NCI-H1417 treated with DMSO at 0.1 percent for 48 hours (cell line): ENCODE results near the gene ITPKB.

ENCODE experiments used
- DNase-seq: peaks from one replicate; lab custom pipeline; 2025; lab: John Stamatoyannopoulos, UW

Gene ITPKB

DNA sequence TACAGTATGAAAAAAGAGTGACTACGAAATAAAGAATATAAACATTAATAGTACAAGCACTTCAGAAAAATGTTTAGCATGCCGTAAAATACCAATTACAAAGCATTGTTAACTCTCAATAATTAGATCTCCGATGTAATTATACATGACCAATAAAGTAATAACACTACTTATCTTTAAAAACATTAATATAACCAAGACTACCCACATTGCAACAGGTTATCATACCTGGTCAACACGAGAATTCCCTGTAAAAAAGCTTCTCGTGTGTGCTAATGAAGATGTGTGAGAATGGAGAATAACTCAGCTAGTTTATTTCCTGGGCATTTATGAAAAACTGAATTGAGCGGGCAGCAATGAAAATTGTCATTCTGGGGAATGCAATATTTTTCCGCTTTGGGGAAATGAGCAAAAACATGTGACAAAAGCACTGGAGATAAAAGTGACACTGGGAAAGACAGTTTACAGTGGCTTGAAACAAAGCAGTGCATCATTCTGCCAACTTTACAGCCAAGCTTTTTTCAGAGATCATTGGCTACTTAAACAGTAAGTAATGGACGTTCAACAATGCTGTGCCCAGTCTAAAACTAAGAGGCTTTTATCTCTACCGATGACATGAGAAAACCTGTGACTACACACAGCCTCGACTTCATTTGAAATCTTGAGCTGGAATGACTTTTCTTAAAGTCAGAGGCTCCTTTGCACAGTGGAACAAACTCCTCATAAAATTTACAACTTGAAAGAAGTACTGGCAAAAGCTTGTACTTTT, 34.7 kb downstream of the ITPKB start:
- no peak for DNase-seq

DNA sequence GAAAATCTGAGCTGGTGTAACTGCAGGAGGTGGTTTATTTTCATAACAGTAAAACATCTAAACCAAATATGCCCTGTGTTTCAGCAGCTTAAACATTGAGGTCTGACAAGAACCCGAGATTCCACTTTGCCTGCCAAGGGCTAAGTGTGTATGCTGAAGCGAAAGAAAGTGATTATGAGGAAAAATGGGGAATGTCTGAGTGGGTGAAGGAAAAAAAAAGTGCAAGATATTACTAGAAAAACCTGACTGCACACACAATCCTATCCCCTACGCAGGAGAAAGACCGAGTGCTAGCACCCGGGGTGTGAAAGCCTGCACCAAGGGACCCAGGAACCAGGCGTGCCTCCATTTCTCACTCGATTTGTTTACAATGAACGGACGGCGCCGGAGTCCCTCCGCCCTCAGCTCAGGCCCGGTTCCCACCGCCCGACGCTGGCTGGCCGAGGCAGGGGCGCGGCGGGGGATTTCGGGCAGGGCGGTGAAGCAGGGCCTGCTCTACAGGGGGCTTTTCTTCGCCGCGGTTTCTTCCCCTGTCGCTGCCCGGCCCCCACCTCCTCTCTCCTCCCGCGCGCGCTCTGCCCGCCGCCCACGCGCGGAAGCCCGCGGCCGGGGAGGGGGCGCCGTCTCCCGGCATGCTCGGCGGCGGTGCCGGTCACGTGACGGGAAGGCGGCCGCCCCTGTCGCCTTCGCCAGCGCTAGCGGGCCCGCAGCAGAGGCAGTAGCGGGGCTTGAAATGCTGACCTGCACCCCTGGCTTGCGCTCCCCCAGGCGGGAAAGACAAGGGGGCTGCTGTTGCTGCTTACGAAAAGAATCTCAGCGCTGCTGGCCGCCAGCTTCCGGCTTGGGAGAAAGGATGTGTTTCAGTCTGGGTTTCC, 35.9 kb downstream of the ITPKB start:
- DNase-seq: peak; percentile 22

GRCh38 chr1:226702318-226702956, 36.6 kb downstream of the ITPKB start:
- DNase-seq: no peak

DNA sequence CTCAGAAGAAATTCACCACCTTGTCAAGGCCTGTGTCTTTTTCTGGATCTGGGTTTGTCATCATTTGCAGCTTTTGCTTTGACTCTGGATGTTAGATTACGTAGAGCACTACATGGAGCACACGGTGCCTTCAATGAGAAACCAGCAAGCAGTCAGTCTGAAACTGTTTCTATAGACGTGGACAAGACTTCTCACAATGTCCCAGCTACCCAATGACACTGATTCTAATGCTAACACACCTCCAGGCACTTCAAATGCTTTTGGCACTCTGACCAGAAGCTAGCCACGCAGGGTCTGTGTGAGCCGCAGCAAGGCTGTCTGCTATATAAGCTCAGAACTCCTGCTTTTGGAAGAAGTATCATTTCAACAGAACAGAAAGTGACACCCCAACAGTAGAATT, 38.2 kb downstream of the ITPKB start:
- DNase-seq: no peak

DNA sequence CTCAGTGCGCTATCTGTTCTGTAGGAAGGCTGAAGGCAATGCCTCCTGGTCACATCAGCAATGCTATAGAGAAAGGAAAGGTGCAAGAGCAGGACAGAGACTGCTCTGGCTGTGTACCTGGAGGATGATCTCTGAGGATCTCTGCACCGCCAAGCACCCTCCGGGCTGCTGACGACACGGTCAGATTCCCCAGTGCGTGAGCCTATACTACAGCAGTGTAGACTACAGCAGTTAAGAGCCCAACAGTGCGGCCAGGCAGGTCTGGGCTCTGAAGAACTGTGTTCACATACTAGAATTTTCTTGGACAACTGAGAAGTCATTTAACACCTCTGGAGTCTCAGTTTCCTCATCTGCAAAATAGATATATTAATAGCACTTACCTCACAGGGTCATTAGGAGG, 39.9 kb downstream of the ITPKB start:
- DNase-seq: no peak

- no peak for DNase-seq
Measured at GRCh38 chr1:226698659-226699058, 40.4 kb downstream of the ITPKB start.

DNA sequence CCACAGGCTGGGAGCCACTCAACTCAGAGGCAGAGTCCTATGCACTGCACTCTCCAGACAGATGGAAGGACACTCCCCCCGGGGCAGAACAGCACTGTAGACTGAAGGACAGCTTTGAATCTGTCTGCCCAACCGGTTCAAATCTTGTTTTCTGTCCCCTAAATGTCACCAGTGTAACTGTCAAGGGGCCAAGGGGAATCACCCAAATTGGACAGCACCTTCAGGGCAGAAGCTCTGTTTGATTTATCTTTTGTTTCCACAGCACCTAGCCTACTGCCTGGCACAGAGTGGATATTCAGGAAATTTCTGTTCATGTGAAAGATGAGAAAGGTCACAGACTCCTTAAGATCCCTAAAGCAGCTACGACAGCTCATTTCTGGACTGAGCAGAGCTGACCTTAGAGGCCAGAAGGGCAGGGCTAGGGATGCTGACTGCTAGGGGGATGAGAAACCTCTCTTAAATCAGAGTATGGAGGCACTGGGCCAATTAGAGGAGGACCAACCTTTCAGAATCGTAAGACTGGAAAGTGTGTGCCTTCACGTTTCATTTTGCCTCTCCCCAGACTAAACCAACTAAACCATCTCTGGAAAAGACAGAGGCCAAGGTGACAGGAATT, 41.0 kb downstream of the ITPKB start:
- no peak for DNase-seq

- no peak for DNase-seq
Measured at GRCh38 chr1:226697151-226697928, 41.7 kb downstream of the ITPKB start.

GRCh38 chr1:226696547-226696946, 42.5 kb downstream of the ITPKB start:
- no peak for DNase-seq

GRCh38 chr1:226695335-226695900, 43.7 kb downstream of the ITPKB start:
- no peak for DNase-seq

GRCh38 chr1:226692823-226693222, 46.3 kb downstream of the ITPKB start:
- no peak for DNase-seq

DNA sequence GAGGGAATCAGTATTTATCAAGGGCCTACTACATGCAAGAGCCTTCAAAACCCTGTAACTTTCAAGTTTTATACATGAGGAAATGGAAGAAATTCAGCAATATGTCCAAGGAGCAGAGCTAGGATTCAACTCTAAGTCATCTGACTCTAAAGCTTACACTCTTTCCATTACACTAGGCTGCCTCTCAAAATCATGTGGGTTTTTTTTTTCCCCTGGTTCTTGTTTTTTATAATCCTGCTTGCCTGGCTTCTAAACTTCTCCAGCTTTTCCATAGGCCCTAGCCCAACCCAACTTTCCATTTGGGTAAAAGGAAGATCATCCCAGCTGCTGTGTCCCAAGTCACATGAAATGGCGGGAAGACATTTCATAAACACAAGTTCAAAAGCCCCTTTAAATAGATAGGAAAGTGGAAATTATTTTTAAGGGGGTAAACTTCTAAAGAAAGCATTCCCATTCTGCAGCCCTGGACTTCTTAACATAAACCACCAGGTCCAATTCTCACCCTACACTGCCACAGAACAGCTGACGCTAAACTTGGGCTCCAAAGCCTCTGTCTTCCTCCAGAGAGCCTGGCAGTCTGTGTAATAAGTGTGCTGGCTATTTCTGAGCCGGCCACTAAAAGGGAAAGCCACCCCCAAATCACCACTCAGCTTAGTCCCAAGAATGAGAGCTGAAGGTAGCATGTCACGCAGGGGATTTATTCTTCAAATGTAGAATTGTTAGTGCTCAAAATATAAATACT, 46.9 kb downstream of the ITPKB start:
- DNase-seq: no peak

DNA sequence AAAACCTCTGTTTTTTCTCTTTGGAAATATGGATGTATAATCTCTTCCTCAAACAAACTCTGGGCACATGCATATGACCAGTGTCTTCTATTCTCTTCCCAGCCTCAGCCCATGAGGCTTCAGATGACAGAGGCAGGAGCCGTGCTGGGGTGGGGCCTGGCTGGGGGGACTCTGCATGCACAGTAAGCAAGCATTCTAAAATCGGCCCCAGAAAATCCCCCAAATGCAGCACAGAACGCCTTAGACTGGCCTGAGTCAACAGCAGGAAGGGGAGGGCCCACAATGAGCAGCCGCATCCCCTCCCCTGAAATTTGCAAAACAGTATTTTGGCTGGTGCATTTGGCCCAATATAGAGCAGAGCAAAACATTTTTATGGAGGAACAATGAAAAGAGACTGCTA, 47.8 kb downstream of the ITPKB start:
- no peak for DNase-seq

DNA sequence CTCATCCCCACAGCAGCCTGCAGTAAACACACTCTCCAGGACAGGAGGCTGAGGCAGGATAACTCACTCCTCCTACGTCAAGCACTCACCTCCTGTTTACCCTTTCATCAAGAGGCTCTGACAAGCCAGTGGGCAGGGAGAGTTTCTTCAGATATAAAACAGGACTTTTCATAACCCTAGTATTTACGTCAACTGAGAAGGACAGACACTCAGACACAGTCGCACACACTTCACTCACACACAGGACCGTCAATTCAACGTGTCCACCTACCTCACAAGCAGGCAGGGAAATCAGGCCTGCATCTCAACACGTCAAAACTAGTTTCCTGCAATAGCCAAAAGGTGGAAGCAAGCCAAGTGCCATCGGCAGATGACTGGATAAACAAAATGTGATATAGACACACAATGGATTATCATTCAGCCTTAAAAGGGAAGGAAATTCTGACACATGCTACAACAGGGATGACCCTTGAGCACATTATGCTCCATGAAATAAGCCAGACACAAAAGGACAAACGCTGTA, 48.6 kb downstream of the ITPKB start:
- no peak for DNase-seq

DNA sequence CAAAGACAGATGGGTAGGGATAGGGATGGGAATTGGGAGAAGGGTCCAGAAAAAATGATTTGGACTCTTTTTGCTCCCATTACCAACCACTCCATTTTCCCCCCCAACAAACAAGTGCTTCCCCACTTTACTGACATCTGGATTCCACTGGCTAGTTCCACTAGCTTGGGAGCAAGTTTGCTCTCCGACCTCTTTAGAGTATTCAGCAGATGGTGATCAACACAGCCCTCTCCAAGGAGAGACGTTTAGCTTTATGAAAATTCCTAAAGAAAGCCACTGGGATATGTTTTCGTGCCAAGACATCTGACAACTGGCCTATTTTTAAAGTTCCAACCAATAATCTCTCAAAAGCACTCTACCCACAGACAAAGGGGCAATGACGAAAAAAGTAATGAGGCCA, 50.3 kb downstream of the ITPKB start:
- DNase-seq: no peak

GRCh38 chr1:226688056-226688748, 50.9 kb downstream of the ITPKB start:
- no peak for DNase-seq

- DNase-seq: no peak
Measured at GRCh38 chr1:226687426-226687825, 51.7 kb downstream of the ITPKB start.

- no peak for DNase-seq
Measured at GRCh38 chr1:226686440-226687425, 52.3 kb downstream of the ITPKB start.
